PC-9 (cell line): ENCODE results near the gene DYDC1. TPM values are rescaled to one million over a fixed set of nuclear protein-coding genes. Genes with fewer than 3 reads are reported as not detected.

Source experiments
- BruUV-seq: library from RNA; stranded (reverse); fragments of 400-500 nt; replicated peaks from 2 replicates; lab custom pipeline; 2021; lab: Mats Ljungman, UMichigan
- CTCF ChIA-PET: fragments of 300-600 bp; sonication (Branson Sonifier 250); formaldehyde crosslinking; loops from one replicate; lab custom pipeline; 2022; ENCODE audit warnings: antibody characterized with exemption; lab: Charles Lee
- POLR2A ChIA-PET: fragments of 300-600 bp; sonication (Branson Sonifier 250); formaldehyde crosslinking; loops from one replicate; lab custom pipeline; 2022; ENCODE audit warnings: antibody characterized with exemption; ENCODE audit not compliant: unreplicated experiment; lab: Charles Lee
- DNase-seq, 2 experiments: peaks; one replicate each; pipeline versions ENCODE4 v3.0.0 to v3.0.0-alpha.2; 2015 to 2022; ENCODE audit warnings: mixed read lengths in 1 of 2
- H2AFZ ChIP-seq: fragments of 200-600 bp; sonication (generic); 2 replicates; pipeline ENCODE4 v1.8.1; 2017; ENCODE audit warnings: antibody characterized with exemption
- H3F3A ChIP-seq: fragments of 200-600 bp; sonication (generic); 2 replicates; pipeline ENCODE4 v1.8.1; 2017; ENCODE audit warnings: antibody characterized with exemption, mild to moderate bottlenecking, low read depth; ENCODE audit not compliant: insufficient read depth
- H3K27ac ChIP-seq: fragments of 200-600 bp; sonication (generic); 2 replicates; pipeline ENCODE4 v1.6.1; 2016; ENCODE audit warnings: mixed run types
- H3K27me3 ChIP-seq: fragments of 200-600 bp; sonication (generic); 2 replicates; pipeline ENCODE4 v1.6.1; 2016; ENCODE audit warnings: low read depth, mixed run types; ENCODE audit not compliant: insufficient read depth
- H3K36me3 ChIP-seq: fragments of 200-600 bp; sonication (generic); 2 replicates; pipeline ENCODE4 v1.6.1; 2016; ENCODE audit warnings: low read depth, mixed run types
- H3K4me1 ChIP-seq: fragments of 200-600 bp; sonication (generic); replicated peaks from 2 replicates; pipeline ENCODE4 v1.6.1; 2016; ENCODE audit warnings: mixed run types; ENCODE audit not compliant: insufficient read depth
- H3K4me2 ChIP-seq: fragments of 200-600 bp; sonication (generic); 2 replicates; pipeline ENCODE4 v1.6.1; 2017; ENCODE audit warnings: mixed run types
- H3K4me3 ChIP-seq: fragments of 200-600 bp; sonication (generic); 2 replicates; pipeline ENCODE4 v1.6.1; 2016; ENCODE audit warnings: mixed run types
- H3K79me2 ChIP-seq: fragments of 200-600 bp; sonication (generic); 2 replicates; pipeline ENCODE4 v1.6.1; 2017; ENCODE audit warnings: low read depth, mixed run types
- H3K9me2 ChIP-seq: fragments of 200-600 bp; sonication (generic); 2 replicates; pipeline ENCODE4 v1.8.1; 2017; ENCODE audit warnings: mild to moderate bottlenecking; ENCODE audit not compliant: insufficient read depth
- H3K9me3 ChIP-seq: fragments of 200-600 bp; sonication (generic); 2 replicates; pipeline ENCODE4 v1.8.1; 2016; ENCODE audit warnings: low read depth; ENCODE audit not compliant: insufficient read depth
- H4K20me1 ChIP-seq: fragments of 200-600 bp; sonication (generic); 2 replicates; pipeline ENCODE4 v1.8.1; 2017; ENCODE audit not compliant: insufficient read depth
- CTCF ChIP-seq: fragments of 200-600 bp; sonication (generic); conservative IDR thresholded peaks from 2 replicates; pipeline ENCODE4 v1.6.1; 2017; ENCODE audit warnings: mixed run types, antibody characterized with exemption, mild to moderate bottlenecking, moderate library complexity
- EZH2 ChIP-seq: fragments of 200-600 bp; sonication (generic); IDR thresholded peaks from 2 replicates; pipeline ENCODE4 v1.8.0; 2017; ENCODE audit warnings: antibody characterized with exemption, low read depth
- intact Hi-C: fragments of 100-400 bp; cut with micrococcal nuclease; formaldehyde crosslinking; loops from one replicate; pipeline ENCODE4 v1.10.0; 2022; ENCODE audit not compliant: unreplicated experiment
- total RNA-seq: library from RNA; stranded (reverse); gene quantifications from 2 replicates; pipeline ENCODE4 v1.2.3, GENCODE V29; 2021

DYDC1 gene
- total RNA-seq, 1 experiment from 2014 or later, result not detected

DNA sequence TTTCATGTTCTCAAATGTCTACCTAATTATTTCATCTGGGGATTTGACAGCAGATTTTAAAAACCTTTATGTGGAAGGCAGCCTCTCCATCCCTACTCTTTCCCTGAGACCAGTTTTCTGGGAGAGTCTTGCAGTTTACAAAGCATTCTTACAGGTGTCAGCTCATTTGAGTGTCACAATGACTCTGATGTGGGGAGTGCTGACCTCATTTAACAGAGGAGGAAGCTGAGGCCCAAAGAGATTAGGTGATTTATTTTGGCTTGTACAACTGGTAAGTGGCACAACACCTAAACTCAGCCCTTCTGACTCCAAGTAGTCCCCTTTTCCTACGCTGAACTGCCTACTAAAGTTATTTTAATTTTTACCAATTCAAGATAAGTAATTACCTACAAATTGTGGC is 33.8 kb downstream of the DYDC1 start:
- ChIA-PET POLR2A (no interaction called here), CTCF (no interaction called here)
- Histone ChIP-seq H3K9me2 (no peaks in the 10 kb centered on the region), H3K4me2 (no peak overlapping the region), H3K4me3 (no peak overlapping the region), H3K79me2 (no peaks in the 10 kb centered on the region), H4K20me1 (no peaks in the 10 kb centered on the region), H3K27me3 (peaks cover 18% of the 10 kb centered on the region), H3K9me3 (0 out of 2 replicates have a peak, but pooled peaks cover 2% of the 10 kb centered on the region), H3F3A (no peaks in the 10 kb centered on the region), H3K36me3 (no peaks in the 10 kb centered on the region), H2AFZ (no peak overlapping the region), H3K27ac (no peak overlapping the region), H3K4me1 (no peaks in the 10 kb centered on the region)
- TF ChIP-seq CTCF (no peak), EZH2 (no peak)
- intact Hi-C loops, result no loop called here
- no TSS peak for BruUV-seq
- peak in 1 of 2 experiments; percentile 9 for DNase-seq

DNA sequence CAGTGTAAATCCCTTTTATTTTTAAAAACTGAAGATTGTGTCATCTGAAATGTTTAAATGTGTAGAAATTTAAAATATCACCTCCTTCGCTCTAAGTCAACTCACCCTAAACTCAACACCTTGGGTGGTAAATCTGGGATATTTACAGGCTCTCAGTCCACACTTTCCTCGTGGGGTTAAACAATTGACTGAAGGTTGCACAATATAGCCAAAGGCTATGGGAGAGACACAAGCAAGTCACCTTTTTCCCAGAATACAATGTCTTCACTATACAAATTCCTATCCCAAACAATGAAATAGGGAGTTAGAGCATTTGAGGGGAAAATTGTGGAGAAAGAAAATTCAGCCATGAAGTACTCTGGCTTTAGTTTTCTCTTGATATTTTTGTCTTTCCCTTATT is 34.4 kb downstream of the DYDC1 start:
- intact Hi-C loops, result no loop called here
- H3K36me3 ChIP-seq, result no peaks in the 10 kb centered on the region
- no peaks in the 10 kb centered on the region for H3K4me1 ChIP-seq
- POLR2A ChIA-PET, result no interaction called here
- CTCF ChIA-PET, result no interaction called here
- H4K20me1 ChIP-seq, result no peaks in the 10 kb centered on the region
- TF ChIP-seq CTCF, result no peak
- TF ChIP-seq EZH2, result no peak
- H3K9me3 ChIP-seq, result 0 out of 2 replicates have a peak, but pooled peaks cover 2% of the 10 kb centered on the region
- H3K27me3 ChIP-seq, result peaks cover 13% of the 10 kb centered on the region
- no peaks in the 10 kb centered on the region for H3K79me2 ChIP-seq
- peak in 1 of 2 experiments; percentile 26 for DNase-seq
- no peak overlapping the region for H3K4me3 ChIP-seq
- H2AFZ ChIP-seq, result no peak overlapping the region
- no peaks in the 10 kb centered on the region for H3F3A ChIP-seq
- no TSS peak for BruUV-seq
- no peak overlapping the region for H3K4me2 ChIP-seq
- H3K9me2 ChIP-seq, result no peaks in the 10 kb centered on the region
- H3K27ac ChIP-seq, result no peak overlapping the region

DNA sequence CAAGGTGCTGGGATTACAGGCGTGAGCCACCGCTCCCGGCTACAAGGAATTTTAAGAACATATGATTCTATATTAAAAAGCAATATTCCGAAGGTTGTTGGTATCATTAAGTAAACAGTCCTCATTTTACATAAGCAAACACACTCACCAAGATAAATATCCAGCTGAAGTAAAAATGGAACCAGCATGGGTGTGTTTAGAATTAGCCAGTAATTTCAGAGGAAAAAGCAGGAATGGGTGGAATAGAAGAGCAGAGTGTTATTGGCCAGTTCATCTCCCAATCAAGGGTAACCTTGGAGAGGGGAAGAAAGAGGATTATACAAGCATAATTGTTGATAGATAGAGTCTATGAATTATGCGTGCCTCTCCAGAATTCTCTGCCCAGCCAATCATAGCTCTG is 35.4 kb downstream of the DYDC1 start:
- no peaks in the 10 kb centered on the region for H3K79me2 ChIP-seq
- no peaks in the 10 kb centered on the region for H3K4me1 ChIP-seq
- POLR2A ChIA-PET, result no interaction called here
- H3K9me2 ChIP-seq, result no peaks in the 10 kb centered on the region
- no peak for TF ChIP-seq EZH2
- TF ChIP-seq CTCF, result no peak
- CTCF ChIA-PET, result no interaction called here
- H2AFZ ChIP-seq, result no peak overlapping the region
- H3K4me3 ChIP-seq, result no peak overlapping the region
- H3K27me3 ChIP-seq, result peaks cover 10% of the 10 kb centered on the region; the same call in 1 of the 2 replicates
- no TSS peak for BruUV-seq
- no peak overlapping the region for H3K27ac ChIP-seq
- no peaks in the 10 kb centered on the region for H3K36me3 ChIP-seq
- no peak for DNase-seq
- intact Hi-C loops, result no loop called here
- H3F3A ChIP-seq, result no peaks in the 10 kb centered on the region
- peaks cover 2% of the 10 kb centered on the region; the same call in 1 of the 2 replicates for H3K9me3 ChIP-seq
- H3K4me2 ChIP-seq, result no peak overlapping the region
- no peaks in the 10 kb centered on the region for H4K20me1 ChIP-seq
